ENCODE measurements around the gene TMEM63B.
"Not testable (repeated sequence)": the region's sequence is repeated elsewhere in the genome, so short reads cannot be mapped to it uniquely, and the experiment has no call there.

The TMEM63B gene

DNA sequence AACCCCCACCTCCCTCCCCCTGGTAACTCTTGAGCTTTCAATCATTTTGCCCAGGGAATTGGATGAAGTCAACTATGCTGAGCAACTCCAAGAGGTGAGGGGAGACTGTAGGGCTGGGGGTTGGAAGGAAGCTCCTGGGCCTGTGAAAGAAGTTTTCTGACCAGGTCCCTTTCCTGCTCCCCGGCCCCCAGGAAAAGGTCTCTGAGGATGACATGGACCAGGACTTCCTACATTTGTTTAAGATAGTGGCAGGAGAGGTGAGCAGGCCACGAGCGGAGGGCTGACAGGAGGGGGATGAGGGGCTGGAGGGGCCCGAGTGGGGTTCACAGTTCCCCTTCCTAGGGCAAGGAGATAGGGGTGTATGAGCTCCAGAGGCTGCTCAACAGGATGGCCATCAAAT is 53.1 kb downstream of the TMEM63B start:
- H3K9ac ChIP-seq (ENCODE audit: low read depth in 1 of 2, low read length in 2 of 2): no peak overlapping the region
- no peak overlapping the region for H3K27ac ChIP-seq (ENCODE audit: low read depth, low read length)
- peaks cover 17 to 25% of the 10 kb centered on the region in 2 donors for H3K4me1 ChIP-seq (ENCODE audit: control insufficient read depth in 1 of 2, insufficient read depth in 2 of 2, low read length in 2 of 2)
- H3K4me3 ChIP-seq (ENCODE audit: low read depth in 1 of 2, low read length in 2 of 2): no peak overlapping the region
- H3K9me3 ChIP-seq (ENCODE audit: control insufficient read depth in 1 of 2, low read length in 2 of 2): no peaks in the 10 kb centered on the region
- H3K36me3 ChIP-seq (ENCODE audit: control insufficient read depth in 1 of 2, insufficient read depth in 2 of 2, low read length in 2 of 2): no peaks in the 10 kb centered on the region
- H3K27me3 ChIP-seq (ENCODE audit: control insufficient read depth in 1 of 2, insufficient read depth in 2 of 2, low read length in 2 of 2): no peaks in the 10 kb centered on the region

DNA sequence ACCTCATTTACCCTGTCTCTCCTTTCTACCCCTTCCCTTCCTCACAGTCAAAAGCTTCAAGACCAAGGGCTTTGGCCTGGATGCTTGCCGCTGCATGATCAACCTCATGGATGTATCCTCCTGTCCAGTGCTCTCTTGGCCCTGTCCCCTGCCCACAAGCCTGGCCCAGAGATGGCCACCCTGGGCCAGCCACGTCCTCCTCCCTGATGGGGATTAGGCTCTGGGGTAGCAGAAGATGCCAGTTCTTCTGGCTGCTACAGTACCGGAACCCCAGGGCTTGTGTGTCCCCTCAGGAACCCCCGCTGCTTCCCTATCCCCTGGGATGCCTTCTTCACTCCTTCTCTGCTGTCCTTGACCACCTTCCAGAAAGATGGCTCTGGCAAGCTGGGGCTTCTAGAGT is 53.5 kb downstream of the TMEM63B start:
- no peak overlapping the region for H3K4me3 ChIP-seq (ENCODE audit: low read depth in 1 of 2, low read length in 2 of 2)
- peaks cover 17 to 25% of the 10 kb centered on the region in 2 donors for H3K4me1 ChIP-seq (ENCODE audit: control insufficient read depth in 1 of 2, insufficient read depth in 2 of 2, low read length in 2 of 2)

DNA sequence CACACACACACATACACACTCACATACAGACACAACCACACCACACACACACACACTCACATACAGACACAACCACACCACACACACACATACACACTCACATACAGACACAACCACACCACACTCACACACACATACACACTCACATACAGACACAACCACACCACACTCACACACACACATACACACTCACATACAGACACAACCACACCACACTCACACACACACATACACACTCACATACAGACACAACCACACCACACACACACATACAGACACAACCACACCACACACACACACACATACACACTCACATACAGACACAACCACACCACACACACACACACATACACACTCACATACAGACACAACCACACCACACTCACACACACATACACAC is 54.4 kb downstream of the TMEM63B start:
- H3K27me3 ChIP-seq (ENCODE audit: control insufficient read depth in 1 of 2, insufficient read depth in 2 of 2, low read length in 2 of 2); H3K9ac ChIP-seq (ENCODE audit: low read depth in 1 of 2, low read length in 2 of 2); H3K27ac ChIP-seq (ENCODE audit: low read depth, low read length); H3K36me3 ChIP-seq (ENCODE audit: control insufficient read depth in 1 of 2, insufficient read depth in 2 of 2, low read length in 2 of 2); H3K9me3 ChIP-seq (ENCODE audit: control insufficient read depth in 1 of 2, low read length in 2 of 2); H3K4me3 ChIP-seq (ENCODE audit: low read depth in 1 of 2, low read length in 2 of 2): not testable (repeated sequence)
- peaks cover 16% of the 10 kb centered on the region in 2 donors for H3K4me1 ChIP-seq (ENCODE audit: control insufficient read depth in 1 of 2, insufficient read depth in 2 of 2, low read length in 2 of 2)

More for the DNA sequence above, 53.5 kb downstream of the TMEM63B start:
- H3K27me3 ChIP-seq (ENCODE audit: control insufficient read depth in 1 of 2, insufficient read depth in 2 of 2, low read length in 2 of 2): no peaks in the 10 kb centered on the region
- no peaks in the 10 kb centered on the region for H3K9me3 ChIP-seq (ENCODE audit: control insufficient read depth in 1 of 2, low read length in 2 of 2)
- H3K9ac ChIP-seq (ENCODE audit: low read depth in 1 of 2, low read length in 2 of 2): no peak overlapping the region
- no peak overlapping the region for H3K27ac ChIP-seq (ENCODE audit: low read depth, low read length)
- H3K36me3 ChIP-seq (ENCODE audit: control insufficient read depth in 1 of 2, insufficient read depth in 2 of 2, low read length in 2 of 2): no peaks in the 10 kb centered on the region

GRCh38 chr6:44182911-44183390 is 55.6 kb downstream of the TMEM63B start:
- Histone ChIP-seq H3K27me3 (ENCODE audit: control insufficient read depth in 1 of 2, insufficient read depth in 2 of 2, low read length in 2 of 2) (no peaks in the 10 kb centered on the region), H3K27ac (ENCODE audit: low read depth, low read length) (no peak overlapping the region), H3K9me3 (ENCODE audit: control insufficient read depth in 1 of 2, low read length in 2 of 2) (no peaks in the 10 kb centered on the region), H3K36me3 (ENCODE audit: control insufficient read depth in 1 of 2, insufficient read depth in 2 of 2, low read length in 2 of 2) (no peaks in the 10 kb centered on the region), H3K4me3 (ENCODE audit: low read depth in 1 of 2, low read length in 2 of 2) (no peak overlapping the region), H3K9ac (ENCODE audit: low read depth in 1 of 2, low read length in 2 of 2) (no peak overlapping the region), H3K4me1 (ENCODE audit: control insufficient read depth in 1 of 2, insufficient read depth in 2 of 2, low read length in 2 of 2) (peaks cover 9% of the 10 kb centered on the region in 2 donors)

GRCh38 chr6:44183783-44184182 is 56.4 kb downstream of the TMEM63B start:
- Histone ChIP-seq H3K9ac (ENCODE audit: low read depth in 1 of 2, low read length in 2 of 2) (no peak overlapping the region), H3K36me3 (ENCODE audit: control insufficient read depth in 1 of 2, insufficient read depth in 2 of 2, low read length in 2 of 2) (no peaks in the 10 kb centered on the region), H3K4me3 (ENCODE audit: low read depth in 1 of 2, low read length in 2 of 2) (no peak overlapping the region), H3K27ac (ENCODE audit: low read depth, low read length) (no peak overlapping the region), H3K4me1 (ENCODE audit: control insufficient read depth in 1 of 2, insufficient read depth in 2 of 2, low read length in 2 of 2) (peaks cover 3 to 4% of the 10 kb centered on the region in 2 donors), H3K9me3 (ENCODE audit: control insufficient read depth in 1 of 2, low read length in 2 of 2) (no peaks in the 10 kb centered on the region), H3K27me3 (ENCODE audit: control insufficient read depth in 1 of 2, insufficient read depth in 2 of 2, low read length in 2 of 2) (no peaks in the 10 kb centered on the region)

- not testable (repeated sequence) for H3K9me3 ChIP-seq (ENCODE audit: control insufficient read depth in 1 of 2, low read length in 2 of 2); H3K4me1 ChIP-seq (ENCODE audit: control insufficient read depth in 1 of 2, insufficient read depth in 2 of 2, low read length in 2 of 2); H3K36me3 ChIP-seq (ENCODE audit: control insufficient read depth in 1 of 2, insufficient read depth in 2 of 2, low read length in 2 of 2); H3K4me3 ChIP-seq (ENCODE audit: low read depth in 1 of 2, low read length in 2 of 2); H3K27ac ChIP-seq (ENCODE audit: low read depth, low read length); H3K9ac ChIP-seq (ENCODE audit: low read depth in 1 of 2, low read length in 2 of 2); H3K27me3 ChIP-seq (ENCODE audit: control insufficient read depth in 1 of 2, insufficient read depth in 2 of 2, low read length in 2 of 2)
These were observed 58.0 kb downstream of the TMEM63B start for GRCh38 chr6:44185356-44185755.

DNA sequence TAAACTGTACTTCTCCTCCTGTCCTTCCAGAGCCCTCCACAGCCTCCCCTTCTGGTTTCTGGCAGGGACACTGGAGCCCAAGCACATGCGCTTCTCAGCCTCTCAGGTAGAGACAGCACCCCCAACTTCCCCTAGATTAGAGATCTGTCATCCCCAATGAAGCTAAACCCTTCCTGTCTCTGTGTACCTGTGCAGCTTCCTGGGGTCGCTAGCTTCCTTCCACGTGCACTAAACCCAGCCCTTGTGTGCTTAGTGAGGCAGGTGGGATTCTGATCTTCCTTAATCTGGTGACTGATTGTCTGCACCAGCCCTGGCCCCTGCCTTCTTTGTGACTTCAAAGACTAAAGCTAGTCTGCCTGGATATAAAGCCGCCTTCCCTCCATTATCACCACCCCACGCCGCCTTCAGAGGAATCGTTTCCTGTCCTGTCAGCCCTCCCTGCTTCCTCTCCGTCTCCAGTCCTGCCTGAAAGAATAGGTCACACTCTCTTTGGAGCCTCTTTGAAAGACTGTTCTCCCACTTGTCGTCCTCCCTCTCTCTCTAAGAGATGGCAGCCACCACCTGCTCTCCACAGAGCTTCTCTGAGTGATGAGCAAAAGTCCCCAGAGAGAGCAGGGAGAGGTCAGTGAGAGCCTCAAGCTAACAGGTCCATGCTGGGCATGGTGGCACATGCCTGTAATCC is 58.7 kb downstream of the TMEM63B start:
- H3K9ac ChIP-seq (ENCODE audit: low read depth in 1 of 2, low read length in 2 of 2): no peak overlapping the region
- no peaks in the 10 kb centered on the region for H3K9me3 ChIP-seq (ENCODE audit: control insufficient read depth in 1 of 2, low read length in 2 of 2)
- no peaks in the 10 kb centered on the region for H3K27me3 ChIP-seq (ENCODE audit: control insufficient read depth in 1 of 2, insufficient read depth in 2 of 2, low read length in 2 of 2)
- no peaks in the 10 kb centered on the region for H3K36me3 ChIP-seq (ENCODE audit: control insufficient read depth in 1 of 2, insufficient read depth in 2 of 2, low read length in 2 of 2)
- no peak overlapping the region for H3K27ac ChIP-seq (ENCODE audit: low read depth, low read length)
- H3K4me1 ChIP-seq (ENCODE audit: control insufficient read depth in 1 of 2, insufficient read depth in 2 of 2, low read length in 2 of 2): peaks cover 3 to 4% of the 10 kb centered on the region in 2 donors
- H3K4me3 ChIP-seq (ENCODE audit: low read depth in 1 of 2, low read length in 2 of 2): no peak overlapping the region

DNA sequence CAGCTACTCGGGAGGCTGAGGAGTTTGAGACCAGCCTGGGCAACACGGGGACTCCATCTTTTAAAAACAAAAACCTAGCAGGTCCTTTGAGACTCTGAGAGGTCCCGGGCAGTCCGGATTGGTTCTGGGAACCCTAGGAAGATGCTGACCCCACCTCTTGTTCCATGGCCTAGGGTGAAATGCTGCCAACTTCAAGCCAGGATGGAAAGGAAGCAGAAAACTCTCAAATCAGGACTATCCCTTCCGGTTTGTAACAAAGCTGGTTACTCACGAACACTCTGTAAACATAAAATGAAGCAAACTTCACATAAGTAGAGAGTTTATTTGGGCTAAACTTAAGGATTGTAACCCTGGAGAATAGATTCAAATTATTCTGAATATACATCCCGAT is 59.3 kb downstream of the TMEM63B start:
- Histone ChIP-seq H3K4me1 (ENCODE audit: control insufficient read depth in 1 of 2, insufficient read depth in 2 of 2, low read length in 2 of 2) (peaks cover 3 to 4% of the 10 kb centered on the region in 2 donors), H3K9ac (ENCODE audit: low read depth in 1 of 2, low read length in 2 of 2) (no peak overlapping the region), H3K27ac (ENCODE audit: low read depth, low read length) (no peak overlapping the region)

DNA sequence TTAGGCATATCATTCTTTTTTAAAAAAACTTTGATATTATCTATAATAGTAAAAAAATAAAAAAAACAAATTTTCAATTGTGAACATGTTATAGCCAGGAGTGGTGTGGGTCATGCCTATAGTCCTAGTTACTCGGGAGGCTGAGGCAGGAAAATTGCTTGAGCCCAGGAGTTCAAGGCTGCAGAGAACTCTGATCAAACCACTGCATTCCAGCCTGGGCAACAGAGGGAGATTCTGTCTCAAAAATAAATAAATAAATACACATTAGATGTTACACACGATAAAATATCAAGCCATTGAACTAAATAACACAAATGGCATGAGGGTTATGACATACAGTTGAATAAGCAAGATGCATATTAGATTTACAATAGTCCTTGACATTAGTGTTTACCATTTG is 61.5 kb downstream of the TMEM63B start:
- Histone ChIP-seq H3K27ac (ENCODE audit: low read depth, low read length) (no peak overlapping the region), H3K27me3 (ENCODE audit: control insufficient read depth in 1 of 2, insufficient read depth in 2 of 2, low read length in 2 of 2) (no peaks in the 10 kb centered on the region), H3K9ac (ENCODE audit: low read depth in 1 of 2, low read length in 2 of 2) (no peak overlapping the region), H3K4me1 (ENCODE audit: control insufficient read depth in 1 of 2, insufficient read depth in 2 of 2, low read length in 2 of 2) (peaks cover 3 to 4% of the 10 kb centered on the region in 2 donors), H3K4me3 (ENCODE audit: low read depth in 1 of 2, low read length in 2 of 2) (no peak overlapping the region), H3K36me3 (ENCODE audit: control insufficient read depth in 1 of 2, insufficient read depth in 2 of 2, low read length in 2 of 2) (no peaks in the 10 kb centered on the region), H3K9me3 (ENCODE audit: control insufficient read depth in 1 of 2, low read length in 2 of 2) (no peaks in the 10 kb centered on the region)

More for the DNA sequence above, 59.3 kb downstream of the TMEM63B start:
- Histone ChIP-seq H3K9me3 (ENCODE audit: control insufficient read depth in 1 of 2, low read length in 2 of 2) (no peaks in the 10 kb centered on the region), H3K4me3 (ENCODE audit: low read depth in 1 of 2, low read length in 2 of 2) (no peak overlapping the region), H3K27me3 (ENCODE audit: control insufficient read depth in 1 of 2, insufficient read depth in 2 of 2, low read length in 2 of 2) (no peaks in the 10 kb centered on the region), H3K36me3 (ENCODE audit: control insufficient read depth in 1 of 2, insufficient read depth in 2 of 2, low read length in 2 of 2) (no peaks in the 10 kb centered on the region)

DNA sequence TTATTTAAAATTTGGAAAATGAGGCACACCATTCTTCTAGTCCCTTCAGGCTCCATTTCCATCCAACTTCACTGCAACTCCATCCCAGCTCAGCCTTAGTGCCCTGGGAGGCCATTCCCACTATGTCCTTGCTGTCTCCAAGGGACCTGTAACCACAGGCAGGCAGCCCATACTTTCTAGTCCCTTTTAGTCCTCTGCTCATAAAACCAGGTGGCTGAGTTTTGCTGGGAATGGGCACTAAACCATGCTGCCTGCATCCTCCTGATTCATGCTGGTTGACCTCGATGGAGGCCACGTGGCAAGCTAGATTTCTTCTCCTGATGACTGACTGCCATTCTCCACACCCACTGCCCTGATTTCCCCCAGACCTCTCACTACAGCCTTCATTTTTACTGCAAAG is 61.9 kb downstream of the TMEM63B start:
- Histone ChIP-seq H3K27ac (ENCODE audit: low read depth, low read length) (no peak overlapping the region), H3K9me3 (ENCODE audit: control insufficient read depth in 1 of 2, low read length in 2 of 2) (no peaks in the 10 kb centered on the region), H3K4me3 (ENCODE audit: low read depth in 1 of 2, low read length in 2 of 2) (no peak overlapping the region), H3K27me3 (ENCODE audit: control insufficient read depth in 1 of 2, insufficient read depth in 2 of 2, low read length in 2 of 2) (no peaks in the 10 kb centered on the region), H3K9ac (ENCODE audit: low read depth in 1 of 2, low read length in 2 of 2) (no peak overlapping the region), H3K4me1 (ENCODE audit: control insufficient read depth in 1 of 2, insufficient read depth in 2 of 2, low read length in 2 of 2) (peaks cover 3 to 4% of the 10 kb centered on the region in 2 donors), H3K36me3 (ENCODE audit: control insufficient read depth in 1 of 2, insufficient read depth in 2 of 2, low read length in 2 of 2) (no peaks in the 10 kb centered on the region)

All from duodenal mucosa (tissue), 2 donors.